ENCODE data around the gene ACOT11. TPM values are rescaled to one million over a fixed set of nuclear protein-coding genes. Genes with fewer than 3 reads are reported as not detected.
"Not testable (repeated sequence)": the region's sequence is repeated elsewhere in the genome, so short reads cannot be mapped to it uniquely, and the experiment has no call there.

Gene ACOT11
- total and polyA plus RNA-seq, 3 donors from 2014 or later: 4.9 to 33.8 (median 19.1) TPM

GRCh38 chr1:54623216-54624007, 75.4 kb downstream of the ACOT11 start, which contains the start of gene FAM151A:
Gene FAM151A (minus strand): TSS chr1:54623525. CDS start chr1:54623395, 130 bp downstream.
- DNase-seq: no peak
- Histone ChIP-seq H3K27ac (no peak within 1 kb of the TSS), H3K9me3 (no peaks in the 10 kb centered on the region), H3K36me3 (ENCODE audit: low read depth, missing control alignments) (no peaks in the 10 kb centered on the region), H3K4me1 (no peaks in the 10 kb centered on the region), H3K27me3 (no peaks in the 10 kb centered on the region), H3K4me3 (no peak within 1 kb of the TSS)
- TF ChIP-seq CTCF (IDR thresholded peaks at IDR 0.05) (no peak), POLR2A (IDR thresholded peaks at IDR 0.05) (no peak)
- intact Hi-C loops (cut with DNase I; ENCODE audit: low total_unique reads): no loop called here
- 75 to 78% methylated on average over 18 of the region's 18 CpGs for WGBS, 2 donors

- no peaks in the 10 kb centered on the region for H3K9me3 ChIP-seq
- no peak overlapping the region for H3K27ac ChIP-seq
- no peak for DNase-seq
- TF ChIP-seq POLR2A (IDR thresholded peaks at IDR 0.05) (no peak), CTCF (IDR thresholded peaks at IDR 0.05) (no peak)
- H3K36me3 ChIP-seq (ENCODE audit: low read depth, missing control alignments): no peaks in the 10 kb centered on the region
- H3K27me3 ChIP-seq: no peaks in the 10 kb centered on the region
- H3K4me1 ChIP-seq: no peaks in the 10 kb centered on the region
- WGBS, 2 donors: 84 to 89% methylated on average over 7 to 8 of the region's 8 CpGs
- H3K4me3 ChIP-seq: no peak overlapping the region
- intact Hi-C loops (cut with DNase I; ENCODE audit: low total_unique reads): no loop called here
Observed at GRCh38 chr1:54624466-54625464, 76.7 kb downstream of the ACOT11 start.

- WGBS, 2 donors: 40 to 86% methylated on average over 1 to 8 of the region's 10 CpGs
- no peak for DNase-seq
- H3K27me3 ChIP-seq: no peaks in the 10 kb centered on the region
- TF ChIP-seq POLR2A (IDR thresholded peaks at IDR 0.05): no peak
- TF ChIP-seq CTCF (IDR thresholded peaks at IDR 0.05): no peak
- no peaks in the 10 kb centered on the region for H3K9me3 ChIP-seq
- intact Hi-C loops (cut with DNase I; ENCODE audit: low total_unique reads): no loop called here
- H3K36me3 ChIP-seq (ENCODE audit: low read depth, missing control alignments): no peaks in the 10 kb centered on the region
- no peak overlapping the region for H3K27ac ChIP-seq
- H3K4me3 ChIP-seq: no peak overlapping the region
- H3K4me1 ChIP-seq: no peaks in the 10 kb centered on the region
Observed at GRCh38 chr1:54627196-54627595, 79.2 kb downstream of the ACOT11 start.

GRCh38 chr1:54635804-54636203, 87.8 kb downstream of the ACOT11 start:
- WGBS, 2 donors: 85 to 95% methylated on average over 7 of the region's 7 CpGs
- H3K36me3 ChIP-seq (ENCODE audit: low read depth, missing control alignments); H3K9me3 ChIP-seq; intact Hi-C loops (cut with DNase I; ENCODE audit: low total_unique reads); DNase-seq; H3K27ac ChIP-seq; H3K4me1 ChIP-seq; H3K27me3 ChIP-seq; H3K4me3 ChIP-seq: not testable (repeated sequence)

GRCh38 chr1:54636461-54637446, 88.7 kb downstream of the ACOT11 start:
- H3K4me1 ChIP-seq; H3K27me3 ChIP-seq; DNase-seq; H3K4me3 ChIP-seq; H3K27ac ChIP-seq; H3K9me3 ChIP-seq; intact Hi-C loops (cut with DNase I; ENCODE audit: low total_unique reads); H3K36me3 ChIP-seq (ENCODE audit: low read depth, missing control alignments): not testable (repeated sequence)
- WGBS, 2 donors: 79 to 82% methylated on average over 12 to 14 of the region's 14 CpGs
